Right lobe of liver (tissue), 6 donors: Measurements from ENCODE around the gene MAF. TPM values are rescaled to one million over a fixed set of nuclear protein-coding genes. Genes with fewer than 3 reads are reported as not detected.

Experiments
- ATAC-seq, 4 donors: fragments of 200-7000 bp; cut with Tn5 transposase; one replicate each; pipeline ENCODE4 v1.9.1; 2020; ENCODE audit warnings: mild to moderate bottlenecking in 4 of 4, moderate library complexity in 4 of 4
- DNase-seq, 3 donors: peaks; one replicate each; pipeline ENCODE4 v3.0.0-alpha.2; 2020
- H3K27ac ChIP-seq, 3 donors: fragments of 200-600 bp; one replicate each; pipeline ENCODE4 v1.8.0; 2022
- H3K27me3 ChIP-seq, 2 donors: fragments of 200-600 bp; one replicate each; pipeline ENCODE4 v1.8.0; 2022
- H3K36me3 ChIP-seq, 4 donors: fragments of 200-600 bp; sonication (generic) in 1 of 4; one replicate each; pipeline versions ENCODE4 v1.5.1 to v1.8.0; 2017 to 2022; ENCODE audit warnings: control low read depth in 1 of 4
- H3K4me1 ChIP-seq, 4 donors: fragments of 200-600 bp; sonication (generic) in 1 of 4; one replicate each; pipeline versions ENCODE4 v1.5.1 to v1.8.0; 2017 to 2022; ENCODE audit warnings: control low read depth in 1 of 4
- H3K4me3 ChIP-seq, 3 donors: fragments of 200-600 bp; one replicate each; pipeline ENCODE4 v1.8.0; 2022
- H3K9me3 ChIP-seq, 4 donors: fragments of 200-600 bp; sonication (generic) in 1 of 4; one replicate each; pipeline versions ENCODE4 v1.5.1 to v1.8.0; 2017 to 2022; ENCODE audit warnings: control low read depth in 1 of 4
- CTCF ChIP-seq, 4 donors: fragments of 200-600 bp in 3 of 4; fragments of 450-650 bp in 1 of 4; IDR thresholded peaks; one replicate each; pipeline versions ENCODE4 v1.5.1 to v1.8.0; 2016 to 2022; ENCODE audit warnings: antibody characterized with exemption in 4 of 4, mild to moderate bottlenecking in 2 of 4
- POLR2A ChIP-seq: fragments of 450-650 bp; IDR thresholded peaks from one replicate; pipeline ENCODE4 v1.6.1; 2017; ENCODE audit warnings: antibody characterized with exemption, mild to moderate bottlenecking
- WGBS: methylation state at CpG from one replicate; pipeline ENCODE4 v1.1.6; 2018; ENCODE audit warnings: low coverage, low lambda C conversion rate; ENCODE audit not compliant: insufficient coverage; ENCODE audit errors: missing lambda C conversion rate; 5-methylcytosine and 5-hydroxymethylcytosine counted together
- intact Hi-C, 2 donors: fragments of 100-400 bp; cut with DNase I; formaldehyde crosslinking; loops; one replicate each; pipeline versions ENCODE4 v1.11.2 to v1.14.1; 2022
- total RNA-seq, 6 experiments: library from RNA; depleted of rRNA in 2 of 6; stranded (reverse); fragments of >200 nt in 2 of 6; fragmentation: NEBNext Ultra II Directional in 3 of 6; extraction: Animal tissue kit (Norgen Biotek cat#: 25700) in 3 of 6; gene quantifications; one replicate each; pipeline versions ENCODE4 v1.1.0 to v1.2.4, GENCODE V29; 2016 to 2023
- donor health status: DM: no; HTN: yes; CAD: no.
- donor health status: DM: no; HTN: no; CAD: no.
- donor health status: DM: no; HTN: no; CAD: no.
- donor health status: DM: no; HTN: yes; CAD: no.
- donor health status: DM: no; HTN: yes; CAD: no.

The MAF gene
- total RNA-seq, 6 experiments from 2014 or later, result 19.0 to 43.8 (median 27.7) TPM

GRCh38 chr16:79644971-79645667, 44.6 kb upstream of the MAF start:
- intact Hi-C loops, result no loop called here
- Histone ChIP-seq H3K9me3 (no peaks in the 10 kb centered on the region), H3K4me3 (no peak overlapping the region), H3K36me3 (no peaks in the 10 kb centered on the region), H3K27ac (no peak overlapping the region), H3K4me1 (no peaks in the 10 kb centered on the region), H3K27me3 (no peaks in the 10 kb centered on the region)
- TF ChIP-seq CTCF (IDR thresholded peaks at IDR 0.05) (no peak), POLR2A (no peak)
- ATAC-seq, result no peak
- DNase-seq, result no peak
- WGBS, result 73% methylated on average over 3 of the region's 6 CpGs

- H3K27me3 ChIP-seq, result no peaks in the 10 kb centered on the region
- no peak for ATAC-seq
- DNase-seq, result no peak
- H3K4me3 ChIP-seq, result no peak overlapping the region
- WGBS, result 87% methylated on average over 3 of the region's 4 CpGs
- no peaks in the 10 kb centered on the region for H3K9me3 ChIP-seq
- intact Hi-C loops, result no loop called here
- H3K27ac ChIP-seq, result no peak overlapping the region
- H3K4me1 ChIP-seq, result no peaks in the 10 kb centered on the region
- TF ChIP-seq CTCF (IDR thresholded peaks at IDR 0.05), result no peak
- no peak for TF ChIP-seq POLR2A
- H3K36me3 ChIP-seq, result no peaks in the 10 kb centered on the region
Observed at GRCh38 chr16:79642652-79643051, 42.1 kb upstream of the MAF start.

GRCh38 chr16:79640513-79641360, 40.2 kb upstream of the MAF start:
- whole genome bisulfite sequencing, result 43% methylated on average over 15 of the region's 16 CpGs
- Histone ChIP-seq H3K4me1 (no peaks in the 10 kb centered on the region), H3K9me3 (no peaks in the 10 kb centered on the region), H3K4me3 (no peak overlapping the region), H3K36me3 (no peaks in the 10 kb centered on the region), H3K27ac (no peak overlapping the region), H3K27me3 (no peaks in the 10 kb centered on the region)
- intact Hi-C loops, result no loop called here
- ATAC-seq (no peak), DNase-seq (no peak)
- TF ChIP-seq CTCF (IDR thresholded peaks at IDR 0.05), result no peak
- no peak for TF ChIP-seq POLR2A

- no peak for TF ChIP-seq POLR2A
- TF ChIP-seq CTCF (IDR thresholded peaks at IDR 0.05), result no peak
- no peak for ATAC-seq
- no peaks in the 10 kb centered on the region for H3K9me3 ChIP-seq
- no peak for DNase-seq
- H3K4me3 ChIP-seq, result no peak overlapping the region
- H3K36me3 ChIP-seq, result no peaks in the 10 kb centered on the region
- intact Hi-C loops, result no loop called here
- WGBS, result 71% methylated on average over 8 of the region's 13 CpGs
- H3K27ac ChIP-seq, result no peak overlapping the region
- H3K27me3 ChIP-seq, result no peaks in the 10 kb centered on the region
- no peaks in the 10 kb centered on the region for H3K4me1 ChIP-seq
Observed at GRCh38 chr16:79639576-79640311, 39.2 kb upstream of the MAF start.
